GM18526 (cell line): ENCODE measurements around the gene MLIP.

Experiments used
- POLR2A ChIP-seq: IDR thresholded peaks from 3 replicates; pipeline ENCODE4 v1.6.1; 2011; ENCODE audit not compliant: insufficient read length; ENCODE audit errors: extremely low read depth

Gene MLIP

DNA sequence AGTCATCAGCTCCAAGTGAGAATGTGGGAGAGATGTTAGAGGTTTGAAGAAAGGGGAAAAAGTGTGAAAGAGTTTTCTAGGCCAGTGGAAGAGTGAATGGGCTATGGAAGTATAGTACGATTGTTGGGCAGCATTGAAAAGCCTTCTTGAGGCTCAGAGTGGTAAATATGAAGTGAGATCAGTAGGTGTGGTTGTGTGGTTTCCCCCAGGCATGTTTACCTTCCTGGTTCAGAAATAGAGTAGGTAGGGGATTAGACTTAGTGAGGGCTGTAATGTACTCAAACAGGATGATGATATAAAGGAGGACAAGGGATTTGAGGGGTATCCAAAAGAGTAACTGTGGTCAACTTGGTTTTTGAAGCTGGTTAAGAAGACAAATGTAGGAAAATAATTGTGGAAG, 3.7 kb downstream of the MLIP start:
- no peak for TF ChIP-seq POLR2A

DNA sequence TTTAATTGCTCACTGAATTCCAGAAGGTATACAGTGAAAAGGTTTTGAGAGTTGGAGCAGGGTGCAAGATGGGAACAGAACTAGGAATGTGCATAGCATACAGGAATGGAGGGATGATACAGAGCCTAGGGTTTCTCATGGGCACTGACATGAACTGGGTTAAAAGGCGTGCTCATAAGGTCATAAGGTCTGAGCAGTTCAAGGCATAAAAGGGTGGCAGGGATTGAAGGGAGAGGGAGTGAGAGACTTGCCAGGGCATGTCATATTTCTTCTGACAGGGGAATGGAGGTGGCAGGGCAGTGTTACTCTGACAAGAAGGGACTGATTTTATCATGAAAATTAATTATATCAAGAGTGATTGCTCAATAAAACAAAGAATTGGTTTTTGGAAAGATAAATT, 4.7 kb downstream of the MLIP start:
- TF ChIP-seq POLR2A = no peak

DNA sequence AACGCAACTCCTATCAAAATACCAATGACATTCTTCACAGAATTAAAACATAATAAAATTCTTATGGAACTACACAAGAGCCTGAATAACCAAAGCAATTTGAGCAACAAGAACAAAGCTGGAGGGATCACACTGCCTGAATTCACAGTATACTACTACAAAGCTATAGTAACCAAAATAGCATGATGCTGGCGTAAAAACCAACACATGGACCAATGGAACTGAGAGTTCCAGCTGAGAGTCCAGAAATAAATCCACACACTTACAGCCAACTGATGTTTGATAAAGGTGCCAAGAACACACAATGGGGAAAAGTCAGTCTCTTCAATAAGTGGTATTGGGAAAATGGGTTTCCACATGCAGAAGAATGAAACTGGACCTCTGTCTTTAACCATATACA, 6.9 kb downstream of the MLIP start:
- no peak for TF ChIP-seq POLR2A

DNA sequence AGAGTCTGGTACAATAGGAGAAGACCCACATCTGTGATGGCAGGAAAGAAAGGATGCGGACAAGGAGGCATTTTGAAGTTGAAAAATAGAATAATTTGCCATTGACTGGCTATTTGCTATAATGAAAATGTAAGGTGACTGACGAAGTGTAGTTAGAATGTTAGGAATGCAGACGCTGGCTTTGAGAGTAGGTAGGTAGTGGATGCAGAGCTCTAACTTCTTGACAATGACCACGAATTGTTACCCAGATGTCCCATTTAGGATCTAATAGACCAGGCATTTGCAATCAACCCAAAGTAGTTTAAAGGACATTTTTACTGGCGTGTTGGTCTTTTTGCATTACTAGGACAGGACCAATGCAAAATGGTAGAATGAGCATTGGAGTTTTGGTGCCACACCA, 14.2 kb downstream of the MLIP start:
- no peak for TF ChIP-seq POLR2A

DNA sequence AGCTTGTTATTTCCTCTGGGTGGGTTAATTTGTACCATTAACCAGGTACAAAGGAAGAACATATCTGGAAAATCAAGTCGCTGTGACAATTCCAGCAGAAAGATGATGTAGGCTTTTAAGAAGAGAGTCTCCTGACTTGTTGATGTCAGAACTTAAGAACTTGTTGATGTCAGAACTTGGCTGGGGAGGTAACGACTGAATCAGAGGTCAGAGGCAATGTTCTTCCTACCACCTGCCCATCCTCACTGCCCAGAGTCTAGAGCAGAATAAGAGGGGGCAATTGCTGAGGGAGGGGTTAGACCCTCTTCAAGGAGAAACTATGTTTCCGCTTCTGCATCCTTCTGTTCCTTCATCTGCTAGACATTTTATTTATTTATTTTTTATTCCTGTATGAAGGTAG, 18.9 kb downstream of the MLIP start:
- no peak for TF ChIP-seq POLR2A

DNA sequence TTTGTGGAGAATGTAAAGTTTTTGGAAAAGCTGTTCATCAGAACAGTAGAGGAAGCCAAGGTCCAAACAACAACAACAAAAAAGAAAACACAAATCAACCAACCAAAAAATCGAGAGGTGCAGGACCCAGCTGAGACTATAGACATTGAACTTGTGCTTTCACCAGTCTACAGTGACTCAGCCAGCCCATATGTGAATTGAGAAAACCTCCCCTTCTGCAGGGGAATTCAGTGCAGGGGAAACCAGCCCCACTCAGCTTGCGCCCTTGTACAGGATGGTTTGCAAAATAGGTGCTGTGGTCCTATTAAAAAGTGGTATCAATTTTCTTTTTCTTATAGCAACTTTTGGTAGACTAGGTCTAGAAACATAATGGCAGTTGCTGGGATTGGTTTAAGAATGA, 21.3 kb downstream of the MLIP start:
- no peak for TF ChIP-seq POLR2A

DNA sequence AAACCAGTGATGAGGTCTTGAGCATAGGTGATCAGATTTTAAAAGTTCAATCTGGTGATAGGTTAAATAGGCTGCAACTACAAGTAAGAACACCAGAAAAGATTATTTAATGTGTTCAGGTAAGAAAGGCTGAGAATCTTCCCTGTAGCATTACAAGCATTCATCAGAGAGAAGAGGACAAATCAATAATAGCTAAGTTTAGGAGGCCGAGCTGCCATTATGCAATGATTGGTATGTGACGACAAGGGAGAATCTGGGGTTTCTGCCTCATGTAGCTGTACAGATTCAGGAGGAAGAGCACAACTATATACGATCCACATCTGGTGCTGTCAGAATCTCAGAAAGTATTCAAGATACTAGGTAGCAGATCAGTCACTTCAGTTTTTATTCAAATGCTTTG, 21.9 kb downstream of the MLIP start:
- TF ChIP-seq POLR2A = no peak

DNA sequence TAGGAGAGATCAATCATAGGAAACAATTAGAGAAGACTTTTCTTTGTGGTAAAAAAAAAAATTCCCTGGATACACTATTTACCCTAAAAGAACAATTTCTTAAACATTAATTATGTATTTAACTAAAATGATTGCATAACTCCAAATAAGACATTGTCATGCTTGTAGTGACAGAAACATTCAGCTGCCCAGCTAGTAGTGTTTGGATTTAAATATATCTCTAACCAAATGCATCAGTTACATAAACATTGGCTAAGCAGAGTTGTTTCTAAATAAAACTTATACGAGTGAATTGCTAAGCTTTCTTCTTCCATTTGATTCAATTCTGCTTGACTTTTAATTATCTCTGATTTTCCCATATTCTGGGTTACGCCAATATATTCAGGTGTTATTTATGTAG, 23.7 kb downstream of the MLIP start:
- TF ChIP-seq POLR2A = no peak

DNA sequence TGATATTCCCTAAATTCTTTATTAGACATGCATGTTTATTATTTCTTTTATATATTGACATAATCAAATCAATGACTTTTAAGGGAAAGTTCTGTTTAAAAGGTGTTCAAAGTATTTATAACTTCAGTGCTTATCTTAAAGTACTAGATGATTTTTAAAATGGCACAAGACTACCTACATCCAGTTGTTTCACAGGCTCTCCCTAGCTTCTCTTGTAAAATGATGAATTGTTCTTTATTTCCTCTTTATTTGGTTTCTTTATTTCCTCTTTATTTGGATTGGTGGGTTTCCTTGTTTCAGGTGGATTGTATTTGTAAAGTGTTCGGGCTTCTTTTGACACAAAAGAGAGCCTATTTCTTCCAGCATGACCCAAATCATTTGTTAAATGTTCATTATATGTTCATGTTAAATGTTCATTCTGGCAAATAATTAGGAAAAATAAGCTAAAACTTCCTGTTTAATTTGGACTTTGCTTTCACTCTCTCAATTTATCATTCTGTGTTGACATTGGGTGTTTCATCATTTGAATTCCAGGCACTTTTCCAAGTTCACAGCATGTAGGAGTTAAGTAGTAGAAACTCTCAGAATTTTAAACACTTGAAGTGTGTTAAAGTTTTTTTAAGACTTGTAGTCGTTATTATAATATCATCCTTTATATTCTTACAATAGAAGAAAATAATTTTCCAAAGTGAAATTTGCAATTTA, 24.6 kb downstream of the MLIP start:
- TF ChIP-seq POLR2A = no peak

DNA sequence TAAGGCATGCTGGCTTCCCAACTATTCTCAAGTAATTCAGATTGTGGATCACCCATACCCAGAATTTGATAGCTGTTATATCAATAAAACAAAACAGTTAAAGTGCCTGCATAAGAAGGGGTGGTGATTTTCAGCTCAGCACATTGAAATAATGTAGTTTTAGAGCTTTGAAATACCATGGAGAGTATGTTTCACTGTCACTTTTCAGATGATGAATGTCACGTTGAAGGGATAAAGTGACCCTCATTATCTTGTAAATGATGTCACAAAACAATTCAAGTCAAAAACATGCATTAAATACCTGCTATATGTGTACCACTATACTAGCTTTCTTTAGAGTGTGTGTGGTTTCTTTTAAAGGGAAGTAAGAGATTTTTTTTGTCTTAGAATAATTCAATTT, 27.6 kb downstream of the MLIP start:
- no peak for TF ChIP-seq POLR2A

DNA sequence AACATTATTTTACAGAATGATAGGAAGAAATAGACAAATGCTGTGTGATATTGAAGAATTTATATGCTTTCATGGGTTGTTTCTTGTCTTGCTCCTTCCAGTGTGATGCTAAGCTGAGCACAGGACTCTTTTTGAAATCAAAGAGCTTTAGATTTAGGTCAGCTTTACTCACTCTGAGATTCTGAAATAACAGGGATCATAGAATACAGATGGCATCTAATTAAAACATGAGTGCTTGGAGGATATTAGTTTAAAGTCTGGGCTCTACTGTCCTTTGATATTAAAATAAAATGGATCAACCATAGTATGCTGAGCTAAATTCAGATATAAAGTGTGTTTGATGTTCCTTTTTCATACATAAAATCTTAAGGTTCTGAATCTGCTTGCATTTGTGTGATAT, 29.6 kb downstream of the MLIP start:
- no peak for TF ChIP-seq POLR2A

DNA sequence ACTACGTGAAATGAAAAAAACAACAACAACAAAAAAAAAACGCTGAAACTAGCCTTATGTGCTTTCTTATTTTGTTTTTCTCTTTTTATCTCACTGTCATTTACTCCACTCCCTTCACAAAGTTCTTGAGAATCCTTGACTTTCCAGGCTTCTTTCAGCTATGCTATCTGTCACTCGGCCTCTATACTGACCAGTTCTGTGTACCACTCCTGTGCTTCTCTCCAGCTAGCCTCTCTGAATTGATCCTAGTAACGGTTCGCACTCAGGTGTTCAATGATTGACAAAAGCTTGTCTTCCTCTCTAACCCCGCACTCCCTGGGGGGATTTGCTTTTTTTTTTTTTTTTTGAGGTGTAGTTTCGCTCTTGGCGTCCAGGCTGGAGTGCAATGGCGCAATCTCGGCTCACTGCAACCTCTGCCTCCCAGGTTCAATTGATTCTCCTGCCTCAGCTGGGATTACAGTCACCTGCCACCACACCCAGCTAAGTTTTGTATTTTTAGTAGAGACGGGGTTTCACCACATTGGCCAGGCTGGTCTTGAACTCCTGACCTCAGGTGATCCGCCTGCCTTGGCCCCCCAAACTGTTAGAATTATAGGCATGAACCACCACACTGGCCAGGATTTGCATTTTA, 31.8 kb downstream of the MLIP start:
- TF ChIP-seq POLR2A = no peak

DNA sequence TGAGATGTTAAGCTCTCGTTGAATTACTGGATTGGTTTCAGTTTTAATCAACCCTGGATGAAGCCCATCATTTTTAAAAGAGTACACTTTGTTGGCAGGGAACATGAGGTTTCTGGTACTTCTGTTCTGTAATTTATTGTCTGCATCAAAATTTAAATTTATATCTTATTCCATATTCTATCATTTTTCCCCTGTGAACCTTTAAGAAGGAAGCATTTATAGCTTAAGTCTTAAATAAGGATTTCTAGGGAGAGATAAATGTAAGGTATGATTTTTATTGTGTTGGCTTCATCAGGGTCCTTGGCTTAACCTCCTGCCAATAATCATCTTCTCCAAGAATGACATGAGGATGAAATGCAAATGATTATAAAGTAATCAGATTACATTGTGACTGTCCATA, 40.6 kb downstream of the MLIP start:
- no peak for TF ChIP-seq POLR2A

DNA sequence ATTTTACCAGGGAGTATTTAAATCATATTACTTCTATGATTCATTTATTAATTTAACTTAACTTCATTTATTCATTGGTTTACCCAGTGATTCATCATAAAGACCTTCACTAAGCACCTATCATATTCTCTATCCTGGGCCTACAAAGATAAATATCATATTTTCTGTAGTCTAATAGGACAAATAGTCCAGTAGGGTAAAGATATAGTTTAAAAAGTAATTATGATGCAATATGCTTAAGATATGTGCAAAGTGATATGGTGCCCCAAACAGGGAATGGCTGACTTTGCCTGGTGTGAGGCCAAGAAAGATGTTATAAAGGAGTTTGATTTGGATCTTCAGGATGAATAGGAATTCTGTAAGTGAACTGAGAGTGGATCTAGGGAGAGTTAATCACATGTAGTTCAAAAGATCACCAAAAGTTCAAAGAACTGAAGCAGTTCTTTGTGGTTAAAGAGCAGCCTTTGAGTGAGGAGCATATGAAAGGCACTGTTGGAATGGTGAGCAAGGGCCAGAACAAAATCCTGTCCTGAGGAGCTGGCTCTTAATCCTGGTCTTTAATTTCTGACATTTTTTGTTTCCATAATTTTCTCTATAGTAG, 45.5 kb downstream of the MLIP start:
- TF ChIP-seq POLR2A = no peak

DNA sequence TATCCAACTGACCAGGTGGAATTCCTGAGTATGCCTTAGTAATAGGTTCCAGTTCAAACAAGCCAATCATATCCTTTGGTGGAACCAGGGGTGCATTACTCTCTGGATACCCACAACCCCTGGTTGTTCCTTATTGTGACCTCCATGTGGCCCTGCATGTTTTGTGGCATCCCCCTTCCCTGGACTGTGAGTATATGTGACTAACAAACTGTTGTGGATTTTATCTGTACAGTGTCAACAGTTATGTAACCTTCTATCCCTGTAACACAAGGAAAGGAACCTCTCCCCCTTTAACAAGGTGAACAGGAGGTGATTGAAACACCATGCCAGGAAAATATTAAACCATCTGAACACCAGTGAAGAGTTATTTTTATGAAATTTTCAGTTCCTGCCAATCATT, 46.2 kb downstream of the MLIP start:
- no peak for TF ChIP-seq POLR2A

DNA sequence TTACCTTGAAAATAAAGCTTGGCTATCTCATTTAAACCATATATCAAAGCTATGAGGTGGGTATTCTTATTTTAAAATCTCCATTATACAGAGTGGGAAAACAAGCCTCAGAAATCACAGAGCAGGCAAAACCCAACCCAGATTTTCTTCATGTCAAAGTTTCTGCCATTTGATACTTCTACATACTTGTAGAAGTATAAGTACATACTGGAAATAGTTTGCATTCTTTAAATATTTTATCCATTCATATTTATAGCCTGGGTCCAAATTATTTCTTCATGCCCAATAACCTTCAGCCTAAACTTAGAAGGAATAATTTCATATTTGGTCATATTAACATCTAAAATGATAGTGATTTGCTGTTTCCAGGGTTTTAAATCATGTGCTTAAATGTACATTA, 61.8 kb downstream of the MLIP start:
- TF ChIP-seq POLR2A = no peak

DNA sequence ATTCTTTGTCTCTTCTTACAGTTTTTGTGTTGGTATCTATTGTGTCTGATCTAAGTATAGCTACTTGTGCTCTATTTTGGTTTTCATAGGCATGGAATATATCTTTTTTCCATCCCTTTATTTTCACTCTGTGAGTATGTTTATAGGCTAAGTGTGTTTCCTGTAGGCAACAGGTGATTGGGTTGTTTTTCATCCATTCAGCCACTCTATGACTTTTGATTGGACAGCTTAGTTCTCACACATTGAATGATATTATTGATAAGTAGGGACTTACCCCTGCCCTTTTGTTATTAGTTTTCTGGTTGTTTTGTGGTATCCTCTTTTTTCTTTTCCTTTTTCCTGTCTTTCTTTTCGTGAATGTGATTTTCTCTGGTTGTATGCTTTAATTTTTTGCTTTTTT, 67.9 kb downstream of the MLIP start:
- TF ChIP-seq POLR2A = no peak

DNA sequence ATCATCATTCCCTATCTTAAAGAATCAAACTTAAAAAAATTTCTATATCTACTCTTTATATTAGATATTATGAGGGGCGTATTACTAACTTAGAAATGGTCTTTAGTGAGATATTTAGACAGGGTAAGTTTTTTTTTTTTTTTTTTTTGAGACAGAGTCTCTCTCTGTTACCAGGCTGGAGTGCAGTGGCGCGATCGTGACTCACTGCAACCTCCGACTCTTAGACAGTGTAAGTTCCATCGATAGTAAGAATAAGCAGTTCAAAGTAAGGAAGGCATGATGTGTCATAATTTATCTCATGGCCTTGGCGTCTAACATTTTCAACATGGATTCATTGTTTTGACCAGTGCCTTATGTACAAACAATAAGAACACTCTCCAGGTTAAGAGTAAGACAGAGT, 72.4 kb downstream of the MLIP start:
- no peak for TF ChIP-seq POLR2A

DNA sequence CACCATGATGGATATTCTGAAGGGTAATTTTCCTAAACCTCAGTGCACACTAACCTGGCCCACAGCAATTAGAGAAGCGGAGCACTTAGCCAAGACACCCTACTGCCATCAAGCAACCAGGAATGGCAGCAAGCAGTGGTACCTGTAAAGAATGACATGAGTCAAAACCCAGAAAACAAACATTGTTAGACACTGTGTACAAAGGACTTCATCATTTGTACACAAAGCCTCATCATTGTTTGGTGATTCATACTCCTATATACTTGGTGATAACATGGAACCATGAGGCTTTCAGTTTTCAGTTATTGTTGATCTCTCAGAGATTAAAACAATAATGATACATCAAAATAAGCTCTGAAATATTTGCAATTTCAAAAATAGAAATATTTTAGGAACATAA, 74.6 kb downstream of the MLIP start:
- no peak for TF ChIP-seq POLR2A
